Fibroblast of lung (primary cell): Measurements from ENCODE around the gene CDCA4. TPM values are rescaled to one million over a fixed set of nuclear protein-coding genes. Genes with fewer than 3 reads are reported as not detected.

Experiments
- DNase-seq, 2 donors: peaks; one replicate each; pipeline versions ENCODE4 v3.0.0 to v3.0.0-alpha.2; 2010; ENCODE audit warnings: low read depth in 2 of 2
- H2AFZ ChIP-seq: 2 replicates; pipeline ENCODE4 v1.5.1; 2012; ENCODE audit warnings: low read length, control low read depth, inconsistent platforms
- H3K27ac ChIP-seq: 2 replicates; pipeline ENCODE4 v1.5.1; 2011; ENCODE audit warnings: low read length, control low read depth; ENCODE audit not compliant: insufficient read depth
- H3K27me3 ChIP-seq: 2 replicates; pipeline ENCODE4 v1.5.1; 2011; ENCODE audit warnings: mild to moderate bottlenecking, low read length; ENCODE audit not compliant: control insufficient read depth, insufficient read depth
- H3K36me3 ChIP-seq: 2 replicates; pipeline ENCODE4 v1.5.1; 2011; ENCODE audit warnings: low read length; ENCODE audit not compliant: control insufficient read depth, insufficient read depth
- H3K4me1 ChIP-seq: 2 replicates; pipeline ENCODE4 v1.5.1; 2011; ENCODE audit warnings: low read length; ENCODE audit not compliant: control insufficient read depth, insufficient read depth; ENCODE audit errors: extremely low read depth
- H3K4me2 ChIP-seq: 2 replicates; pipeline ENCODE4 v1.5.1; 2011; ENCODE audit warnings: low read length, control low read depth; ENCODE audit not compliant: insufficient read depth; ENCODE audit errors: extremely low read depth
- H3K4me3 ChIP-seq, 4 experiments: fragments of 200-600 bp in 1 of 4; sonication (generic) in 1 of 4; replicated peaks in 1 of 4; 2 replicates each; pipeline ENCODE4 v1.5.1; 2011 to 2016; ENCODE audit warnings: low read length in 4 of 4, low read depth in 3 of 4, mild to moderate bottlenecking in 3 of 4, control low read depth in 2 of 4, inconsistent platforms in 1 of 4, mixed read lengths in 1 of 4; ENCODE audit not compliant: insufficient read depth in 1 of 4; ENCODE audit errors: control extremely low read depth in 1 of 4
- H3K79me2 ChIP-seq: 2 replicates; pipeline ENCODE4 v1.5.1; 2012; ENCODE audit warnings: mild to moderate bottlenecking, low read length, inconsistent platforms; ENCODE audit not compliant: control insufficient read depth, insufficient read depth
- H3K9ac ChIP-seq: 2 replicates; pipeline ENCODE4 v1.5.1; 2011; ENCODE audit warnings: mild to moderate bottlenecking, low read length, control low read depth; ENCODE audit not compliant: insufficient read depth
- H3K9me3 ChIP-seq: 2 replicates; pipeline ENCODE4 v1.5.1; 2012; ENCODE audit warnings: low read depth, low read length; ENCODE audit not compliant: control insufficient read depth, insufficient read depth
- H4K20me1 ChIP-seq: 2 replicates; pipeline ENCODE4 v1.5.1; 2011; ENCODE audit warnings: low read length; ENCODE audit not compliant: control insufficient read depth, insufficient read depth; ENCODE audit errors: extremely low read depth
- CTCF ChIP-seq, 2 donors: IDR thresholded peaks in 1 of 2; conservative IDR thresholded peaks in 1 of 2; 1 replicate in 1 of 2; 2 replicates in 1 of 2; pipeline ENCODE4 v1.5.1; 2011 to 2012; ENCODE audit warnings: low read length in 2 of 2, control low read depth in 1 of 2, inconsistent platforms in 1 of 2, low read depth in 1 of 2, mild to moderate bottlenecking in 1 of 2
- EZH2 ChIP-seq: IDR thresholded peaks from 2 replicates; pipeline ENCODE4 v1.5.1; 2012; ENCODE audit warnings: low read length, control low read depth, mild to moderate bottlenecking; ENCODE audit errors: missing control alignments
- polyA plus RNA-seq, 2 donors: library from polyadenylated mRNA; depleted of rRNA in 1 of 2; stranded (reverse) in 1 of 2; unstranded in 1 of 2; fragments of >200 nt; gene quantifications; 2 replicates each; pipeline ENCODE4 v1.2.1, GENCODE V29; 2011 to 2012; ENCODE audit warnings: missing spikeins in 1 of 2
- total RNA-seq: library from RNA; depleted of rRNA; stranded (reverse); fragments of >200 nt; gene quantifications from 2 replicates; pipeline ENCODE4 v1.2.1, GENCODE V29; 2014

The CDCA4 gene
- total and polyA plus RNA-seq, 2 donors (not counting 1 experiment from before 2014, with no cell fraction given): 7.9 to 8.0 TPM

- Histone ChIP-seq H3K79me2 (no peaks in the 10 kb centered on the region), H3K4me2 (no peak overlapping the region), H3K36me3 (no peaks in the 10 kb centered on the region), H3K9ac (no peak overlapping the region), H2AFZ (no peak overlapping the region), H4K20me1 (no peaks in the 10 kb centered on the region), H3K4me1 (peaks cover 6% of the 10 kb centered on the region), H3K27me3 (no peaks in the 10 kb centered on the region), H3K9me3 (no peaks in the 10 kb centered on the region), H3K27ac (no peak overlapping the region), H3K4me3 (no peak overlapping the region)
- TF ChIP-seq EZH2: no peak
- TF ChIP-seq CTCF (conservative IDR thresholded peaks at IDR 0.05 in 1 of 2, IDR thresholded peaks at IDR 0.05 in 1 of 2; ENCODE audit: low read depth in 1 of 2, low read length in 2 of 2): no peak
- DNase-seq: no peak
These were observed 47.9 kb upstream of the CDCA4 start for GRCh38 chr14:105068818-105069217.

GRCh38 chr14:105067969-105068301 lies 47.1 kb upstream of the CDCA4 start:
- H2AFZ ChIP-seq: no peak overlapping the region
- H3K27ac ChIP-seq: no peak overlapping the region
- no peak overlapping the region for H3K4me3 ChIP-seq
- no peaks in the 10 kb centered on the region for H3K79me2 ChIP-seq
- H3K9me3 ChIP-seq: no peaks in the 10 kb centered on the region
- H4K20me1 ChIP-seq: no peaks in the 10 kb centered on the region
- H3K9ac ChIP-seq: no peak overlapping the region
- H3K4me1 ChIP-seq: peaks cover 6% of the 10 kb centered on the region
- no peak for DNase-seq
- TF ChIP-seq CTCF (conservative IDR thresholded peaks at IDR 0.05 in 1 of 2, IDR thresholded peaks at IDR 0.05 in 1 of 2; ENCODE audit: low read depth in 1 of 2, low read length in 2 of 2) (no peak), EZH2 (no peak)
- no peaks in the 10 kb centered on the region for H3K36me3 ChIP-seq
- no peaks in the 10 kb centered on the region for H3K27me3 ChIP-seq
- H3K4me2 ChIP-seq: no peak overlapping the region

DNA sequence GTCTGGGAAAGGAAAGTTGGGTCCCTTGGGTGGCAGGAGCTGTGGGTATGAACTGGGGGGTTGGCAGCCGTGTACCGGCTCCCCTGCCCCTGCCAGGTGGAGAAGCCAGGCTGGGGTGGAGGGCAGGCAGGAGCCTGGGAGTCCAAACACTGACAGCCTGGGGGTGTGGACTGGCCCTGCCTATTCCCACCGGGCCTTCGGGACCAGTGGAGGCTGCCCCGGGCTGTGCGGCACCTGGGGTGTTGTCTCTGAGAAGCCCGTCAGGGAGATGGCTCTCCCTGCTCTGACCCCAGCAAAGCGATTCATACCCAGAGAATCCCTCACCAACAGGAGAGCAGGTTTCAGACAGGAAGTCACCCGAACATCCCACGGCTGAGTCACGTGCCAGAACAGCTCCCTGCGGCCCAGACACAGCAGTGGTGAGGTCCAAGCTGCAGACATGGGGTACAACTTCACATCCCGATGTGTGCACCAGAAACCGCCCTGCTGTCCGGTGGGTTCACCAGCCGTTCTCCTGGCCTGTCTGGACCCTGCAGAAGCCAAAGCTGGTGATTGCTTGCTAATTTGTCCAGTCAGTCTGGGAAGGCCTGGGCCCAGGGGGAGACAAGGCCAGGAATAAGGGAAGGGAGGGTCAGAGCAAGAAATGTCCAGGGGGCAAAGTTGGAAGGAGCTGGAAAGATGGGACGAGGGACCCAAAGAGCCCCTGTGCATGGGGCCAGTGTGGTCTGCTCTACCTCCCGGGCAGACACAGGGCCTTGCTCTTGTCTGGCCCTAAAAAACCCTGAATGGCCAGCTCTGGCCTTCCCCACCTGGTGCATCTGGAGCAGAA lies 46.5 kb upstream of the CDCA4 start:
- H3K27me3 ChIP-seq: no peaks in the 10 kb centered on the region
- H3K9me3 ChIP-seq: no peaks in the 10 kb centered on the region
- H3K4me3 ChIP-seq: no peak overlapping the region
- no peaks in the 10 kb centered on the region for H3K79me2 ChIP-seq
- no peaks in the 10 kb centered on the region for H3K36me3 ChIP-seq
- H3K9ac ChIP-seq: no peak overlapping the region
- H3K4me1 ChIP-seq: peaks cover 6% of the 10 kb centered on the region
- DNase-seq: peak in 1 of 2 donors; percentile 46
- TF ChIP-seq CTCF (conservative IDR thresholded peaks at IDR 0.05 in 1 of 2, IDR thresholded peaks at IDR 0.05 in 1 of 2; ENCODE audit: low read depth in 1 of 2, low read length in 2 of 2) (no peak), EZH2 (no peak)
- H3K4me2 ChIP-seq: no peak overlapping the region
- no peak overlapping the region for H2AFZ ChIP-seq
- H4K20me1 ChIP-seq: no peaks in the 10 kb centered on the region
- no peak overlapping the region for H3K27ac ChIP-seq
